Tongue (tissue), 2 donors: ENCODE results near the gene RBM6. TPM values are rescaled to one million over a fixed set of nuclear protein-coding genes. Genes with fewer than 3 reads are reported as not detected.
"Not testable (repeated sequence)": the region's sequence is repeated elsewhere in the genome, so short reads cannot be mapped to it uniquely, and the experiment has no call there.

ENCODE experiments used
- DNase-seq: peaks from one replicate; pipeline ENCODE4 v3.0.0-alpha.2; 2015
- total RNA-seq: library from RNA; depleted of rRNA; stranded (reverse); fragments of >200 nt; gene quantifications from one replicate; pipeline ENCODE4 v1.2.3, GENCODE V29; 2014

RBM6 gene
- total RNA-seq, 1 donor from 2014 or later, result 98.1 TPM

GRCh38 chr3:49914906-49915305, 25.0 kb upstream of the RBM6 start:
- no peak for DNase-seq

GRCh38 chr3:49916686-49917085, 23.3 kb upstream of the RBM6 start:
- no peak for DNase-seq

GRCh38 chr3:49917806-49918590, 22.0 kb upstream of the RBM6 start:
- DNase-seq, result not testable (repeated sequence)

GRCh38 chr3:49924683-49925082, 15.3 kb upstream of the RBM6 start:
- no peak for DNase-seq

GRCh38 chr3:49925485-49925884, 14.5 kb upstream of the RBM6 start:
- no peak for DNase-seq

- no peak for DNase-seq
These were observed 13.7 kb upstream of the RBM6 start for GRCh38 chr3:49926117-49926728.

GRCh38 chr3:49927798-49928197, 12.2 kb upstream of the RBM6 start:
- DNase-seq, result no peak

- DNase-seq, result no peak
These were observed 11.4 kb upstream of the RBM6 start for GRCh38 chr3:49928481-49929017.

GRCh38 chr3:49929291-49930167, 10.4 kb upstream of the RBM6 start, which contains the start of gene MON1A:
TSS of gene MON1A (minus strand) at chr3:49929811. CDS start at chr3:49913346, 16,465 bp downstream.
- DNase-seq, result peak; percentile 95

- DNase-seq, result no peak
These were observed 9.7 kb upstream of the RBM6 start for GRCh38 chr3:49930168-49930690.

- peak; percentile 10 for DNase-seq
These were observed 9.0 kb upstream of the RBM6 start for GRCh38 chr3:49930922-49931321.

- not testable (repeated sequence) for DNase-seq
These were observed 7.7 kb upstream of the RBM6 start for GRCh38 chr3:49932281-49932680.

- DNase-seq, result no peak
These were observed 2.9 kb upstream of the RBM6 start for GRCh38 chr3:49937090-49937489.

- no peak for DNase-seq
These were observed 808 bp downstream of the RBM6 start for GRCh38 chr3:49940667-49941249.

- DNase-seq, result no peak
These were observed 2.7 kb downstream of the RBM6 start for GRCh38 chr3:49942651-49943050.

GRCh38 chr3:49952924-49953323, 13.0 kb downstream of the RBM6 start:
- DNase-seq, result no peak

- no peak for DNase-seq
These were observed 15.7 kb downstream of the RBM6 start for GRCh38 chr3:49955636-49956035.

- no peak for DNase-seq
These were observed 26.4 kb downstream of the RBM6 start for GRCh38 chr3:49966233-49966942.

- DNase-seq, result peak; percentile 7
These were observed 27.3 kb downstream of the RBM6 start for GRCh38 chr3:49967291-49967690.

- DNase-seq, result no peak
These were observed 28.4 kb downstream of the RBM6 start for GRCh38 chr3:49968346-49968745.

- DNase-seq, result no peak
These were observed 32.7 kb downstream of the RBM6 start for GRCh38 chr3:49972656-49973055.
